GM21717 (cell line): Measurements from ENCODE around the gene PIK3C2A.
A peak's percentile ranks its signal among the peaks of the same experiment; 100 is the strongest.

Experiments
- ATAC-seq: cut with Tn5 transposase; IDR thresholded peaks from one replicate; pipeline ENCODE4 v1.9.1; 2021; ENCODE audit warnings: mild to moderate bottlenecking, moderate library complexity; ENCODE audit not compliant: unreplicated experiment

PIK3C2A gene

DNA sequence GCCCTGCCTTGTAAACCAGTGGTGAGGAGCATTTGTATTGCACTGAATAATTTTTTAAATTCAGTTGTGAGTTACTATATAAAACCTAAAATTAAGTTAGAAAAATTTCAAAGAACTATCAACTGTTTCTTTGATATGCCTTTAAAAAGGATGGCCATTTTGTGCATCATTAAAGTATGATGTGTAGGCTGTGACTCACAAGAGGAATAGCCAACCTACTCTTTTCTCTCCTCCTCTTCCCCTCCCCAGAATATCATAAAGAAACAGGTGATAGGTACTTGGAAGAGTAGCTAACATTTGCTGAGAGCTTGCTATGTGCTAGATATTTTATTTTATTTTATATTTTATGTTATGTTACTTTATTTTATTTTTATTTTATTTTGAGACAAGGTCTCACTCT, 10.6 kb upstream of the PIK3C2A start:
- no peak for ATAC-seq

DNA sequence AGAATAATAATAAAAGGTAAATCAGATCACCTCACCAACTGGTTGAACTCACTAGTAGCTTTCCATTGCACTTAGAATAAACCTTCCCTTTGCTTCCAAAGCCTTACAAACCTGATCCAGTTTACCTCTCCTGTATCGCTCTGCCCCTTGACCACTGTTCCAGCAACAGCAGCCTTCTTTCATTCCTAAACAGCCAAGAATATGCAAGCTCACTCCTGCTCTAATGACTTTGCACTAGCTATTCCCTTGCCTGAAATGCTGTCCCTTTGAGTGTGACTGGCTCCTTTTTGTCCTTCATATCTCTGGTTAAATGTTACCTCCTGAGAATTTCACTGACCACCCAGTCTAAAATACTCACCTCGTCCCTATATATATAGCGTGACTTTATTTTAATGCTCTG, 9.6 kb upstream of the PIK3C2A start:
- no peak for ATAC-seq

DNA sequence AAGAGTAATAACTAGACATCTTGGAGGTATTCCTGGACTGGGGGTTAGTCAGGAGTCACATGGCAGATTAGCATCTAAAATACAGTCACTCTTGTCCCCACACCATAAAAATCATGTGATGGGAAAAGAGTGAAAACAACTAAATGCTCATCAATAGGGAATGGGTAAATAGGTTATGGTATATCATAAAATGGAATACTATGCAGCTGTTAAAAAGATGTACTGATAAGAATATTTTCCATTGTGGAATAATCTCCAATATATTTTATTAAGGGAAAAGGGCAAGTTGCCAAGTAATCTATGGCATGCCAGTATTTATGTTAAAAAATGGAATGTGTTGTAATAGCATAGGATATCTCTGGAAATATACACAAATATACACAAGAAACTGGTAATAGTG, 6.6 kb upstream of the PIK3C2A start:
- no peak for ATAC-seq

DNA sequence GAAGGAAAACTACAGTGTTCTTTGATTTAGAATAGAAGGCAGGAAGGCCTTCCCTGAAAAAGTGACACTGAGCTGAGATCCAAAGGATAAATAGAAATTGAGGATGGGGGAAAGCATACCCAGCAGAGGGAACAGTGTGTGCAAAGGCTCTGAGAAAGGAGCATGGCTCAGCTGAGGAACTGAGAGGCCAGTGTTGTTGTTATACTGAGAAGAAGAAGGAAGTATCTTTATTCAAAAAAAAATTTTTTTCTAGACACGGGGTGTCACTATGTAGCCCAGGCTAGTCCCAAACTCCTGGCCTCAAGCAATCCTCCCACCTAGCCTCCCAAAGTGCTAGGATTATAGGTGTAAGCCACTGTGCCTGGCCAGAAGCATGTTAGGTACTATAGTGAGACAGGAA, 3.5 kb upstream of the PIK3C2A start:
- no peak for ATAC-seq

DNA sequence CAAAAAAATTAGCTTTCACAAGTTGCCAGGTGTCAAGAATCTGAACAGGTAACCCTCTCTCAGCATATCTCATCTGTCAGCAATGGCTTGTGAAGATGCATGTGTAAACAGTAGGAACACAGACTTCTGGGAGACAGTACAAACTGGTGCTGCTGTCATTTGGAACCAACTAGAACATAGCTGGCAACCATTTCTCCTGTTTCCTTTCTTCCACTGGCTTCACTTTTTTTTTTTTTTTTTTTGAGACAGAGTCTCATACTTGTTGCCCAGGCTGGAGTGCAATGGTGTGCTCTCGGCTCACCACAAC, 2.1 kb upstream of the PIK3C2A start:
- no peak for ATAC-seq

DNA sequence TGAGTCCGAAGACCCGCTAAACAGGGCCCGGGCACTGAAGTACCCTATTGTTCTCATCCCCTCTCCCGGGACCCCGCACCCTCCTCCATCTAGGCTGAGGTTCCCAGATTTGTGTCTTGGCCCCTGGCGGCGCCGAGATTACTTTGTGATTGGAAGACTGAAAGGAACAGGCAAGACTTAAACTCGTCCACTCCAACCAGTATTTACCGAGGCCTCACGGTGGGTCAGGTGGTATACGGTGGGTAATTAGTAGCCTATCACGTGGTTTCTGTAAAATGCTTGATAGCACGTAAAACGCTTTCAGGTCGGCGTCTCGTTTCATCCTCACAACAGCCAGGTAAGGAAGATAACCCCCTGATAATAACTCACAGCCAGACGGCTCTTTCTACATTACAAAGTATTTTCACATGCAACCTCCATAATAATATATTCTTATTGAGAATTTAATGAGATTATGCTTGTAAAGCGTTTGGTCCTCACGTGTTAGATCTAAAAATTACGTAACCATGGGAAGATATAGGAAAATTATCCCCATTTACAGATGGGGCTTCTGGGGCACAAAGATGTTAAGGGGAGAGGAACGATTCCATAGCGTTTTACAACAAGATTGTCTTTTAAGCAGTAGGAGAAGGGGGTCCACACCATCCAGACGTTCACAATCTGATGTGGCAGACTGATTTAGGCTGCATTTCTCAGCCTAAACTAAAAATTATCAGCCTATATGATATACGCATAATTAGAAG, 642 bp upstream of the PIK3C2A start:
- peak; percentile 59 for ATAC-seq

DNA sequence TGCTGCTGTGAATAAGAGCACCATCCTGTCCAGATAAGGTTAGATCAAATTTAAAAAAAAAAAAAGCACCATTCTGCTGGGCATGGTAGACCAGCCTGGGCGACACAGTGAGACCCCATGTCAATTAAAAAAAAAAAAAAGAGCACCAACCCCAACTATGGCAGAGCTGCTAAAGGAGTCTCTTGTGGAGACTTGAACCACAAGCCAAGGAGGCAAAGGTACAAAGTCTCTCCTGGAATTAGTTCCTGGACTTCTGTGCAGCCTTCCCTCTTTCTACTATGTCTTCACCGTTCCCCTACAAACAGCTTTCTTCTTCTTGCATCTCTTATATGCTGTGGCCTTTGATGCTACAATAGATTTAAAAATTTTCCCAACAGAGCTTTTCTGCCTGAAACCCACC, 1.3 kb downstream of the PIK3C2A start:
- no peak for ATAC-seq

DNA sequence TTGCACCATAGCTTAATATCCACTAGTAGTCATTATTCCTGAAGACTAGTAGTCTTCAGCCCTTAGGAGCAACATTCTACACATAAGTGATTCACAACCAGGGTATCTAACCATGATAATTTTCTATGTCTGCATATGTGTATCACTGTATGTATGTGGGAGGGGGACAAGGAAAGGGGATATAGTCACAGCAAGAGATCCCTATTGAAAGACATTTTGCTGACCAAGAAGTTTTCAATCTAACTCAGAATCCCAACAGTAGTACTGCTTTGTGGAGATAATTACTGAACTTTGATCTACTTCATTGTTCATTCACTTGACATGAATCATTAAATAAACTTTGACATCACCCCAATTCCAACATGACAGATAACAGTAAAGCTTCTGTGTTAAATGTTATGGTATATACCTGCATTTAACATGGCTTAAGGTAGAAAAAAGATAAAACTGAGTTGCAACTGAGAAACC, 10.3 kb downstream of the PIK3C2A start:
- no peak for ATAC-seq

DNA sequence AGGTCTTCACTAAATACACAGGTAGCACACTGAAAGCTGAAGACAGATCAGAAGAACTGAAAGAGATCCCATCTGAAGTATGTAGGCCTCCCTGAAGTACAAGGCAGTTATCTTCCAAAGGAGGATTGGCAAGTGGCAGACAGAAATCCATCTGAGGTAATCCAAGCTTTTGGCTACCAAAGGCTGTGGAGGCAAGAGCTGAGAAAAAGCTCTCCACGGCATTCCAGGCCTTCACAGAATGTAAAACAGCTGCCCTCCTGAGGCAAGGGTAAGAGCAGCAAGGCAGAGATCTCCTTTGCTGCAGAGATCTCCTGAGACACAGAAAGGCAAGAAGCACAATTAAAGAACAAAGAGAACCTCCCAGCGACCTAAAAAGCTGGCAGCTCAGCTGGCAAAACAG, 19.1 kb downstream of the PIK3C2A start:
- ATAC-seq = no peak

DNA sequence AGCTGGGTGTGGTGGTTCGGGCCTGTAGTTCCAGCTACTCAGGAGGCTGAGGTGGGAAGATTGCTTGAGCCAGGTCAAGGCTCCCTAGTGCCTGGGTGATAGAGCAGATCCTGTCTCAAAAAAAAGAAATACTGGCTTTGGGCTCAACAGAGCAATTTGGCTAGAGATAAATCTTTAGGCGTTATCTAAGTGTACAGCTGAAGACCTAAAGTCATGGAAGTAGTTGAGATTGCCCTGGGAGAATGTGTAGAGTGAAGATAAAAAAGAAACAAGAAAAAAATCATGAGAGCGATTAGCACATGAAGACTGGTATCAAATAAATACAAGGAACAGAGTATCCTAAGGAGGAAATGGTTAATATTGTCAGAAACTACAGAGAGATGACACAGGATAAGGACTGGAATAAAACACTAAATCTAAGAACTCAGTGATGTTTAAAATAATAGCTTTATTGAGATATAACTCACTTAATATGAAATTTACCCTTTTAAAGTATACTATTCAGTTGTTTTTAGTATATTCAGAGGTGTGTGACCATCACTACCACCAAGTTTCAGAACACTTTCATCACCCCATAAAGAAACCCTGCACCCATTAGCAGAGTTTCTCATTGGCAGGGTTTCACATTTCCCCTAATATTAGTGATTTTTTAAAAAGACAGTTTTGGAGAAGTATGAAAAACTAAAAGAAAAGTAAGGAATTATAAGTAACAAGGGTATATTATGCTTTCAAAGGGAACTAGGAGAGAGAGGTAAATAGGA, 20.7 kb downstream of the PIK3C2A start:
- no peak for ATAC-seq

DNA sequence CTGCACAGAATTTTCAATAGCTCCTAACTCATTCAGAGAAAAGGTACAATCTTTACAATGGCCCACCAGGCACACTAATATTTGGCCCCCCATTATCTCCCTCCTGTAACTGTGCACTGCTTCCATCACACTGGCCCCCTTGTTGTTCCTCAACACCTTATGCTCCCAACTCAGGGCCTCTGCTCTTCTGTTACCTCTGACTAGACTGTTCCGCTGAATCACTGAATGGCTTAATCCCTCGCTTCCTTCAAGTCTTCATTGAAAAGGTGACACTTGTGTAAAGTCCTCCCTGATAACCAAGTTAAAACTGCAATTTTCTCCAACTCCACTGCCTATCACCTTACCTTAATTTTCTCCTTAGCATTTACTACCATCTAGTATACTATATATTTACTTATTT, 21.8 kb downstream of the PIK3C2A start:
- no peak for ATAC-seq

DNA sequence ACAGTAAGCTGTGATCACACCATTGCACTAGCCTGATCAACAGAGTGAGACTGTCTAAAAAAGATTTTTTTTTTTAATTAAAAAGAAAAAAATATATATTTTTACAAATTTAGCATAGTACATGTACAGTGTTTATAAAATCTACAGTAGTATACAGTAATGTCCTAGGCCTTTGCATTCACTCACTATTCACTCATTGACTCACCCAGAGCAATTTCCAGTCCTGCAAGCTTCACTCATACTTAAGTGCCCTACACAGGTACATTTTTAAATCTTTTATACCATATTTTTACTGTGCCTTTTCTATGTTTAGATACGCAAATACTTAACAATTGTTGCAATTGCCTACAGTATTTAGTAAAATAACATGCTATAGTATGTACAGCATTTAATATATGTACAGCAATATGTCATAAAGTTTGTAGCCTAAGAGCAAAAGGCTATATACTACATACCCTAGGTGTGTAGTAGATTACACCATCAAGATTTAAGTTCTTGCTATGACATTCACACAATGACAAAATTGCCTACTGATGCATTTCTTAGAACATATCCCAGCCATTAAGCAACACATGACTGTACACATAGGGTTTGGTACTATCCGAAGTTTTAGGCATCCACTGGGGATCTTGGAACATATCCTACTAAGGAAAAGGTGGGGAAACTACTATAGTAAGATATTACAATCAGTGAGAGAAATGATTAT, 22.8 kb downstream of the PIK3C2A start:
- no peak for ATAC-seq

DNA sequence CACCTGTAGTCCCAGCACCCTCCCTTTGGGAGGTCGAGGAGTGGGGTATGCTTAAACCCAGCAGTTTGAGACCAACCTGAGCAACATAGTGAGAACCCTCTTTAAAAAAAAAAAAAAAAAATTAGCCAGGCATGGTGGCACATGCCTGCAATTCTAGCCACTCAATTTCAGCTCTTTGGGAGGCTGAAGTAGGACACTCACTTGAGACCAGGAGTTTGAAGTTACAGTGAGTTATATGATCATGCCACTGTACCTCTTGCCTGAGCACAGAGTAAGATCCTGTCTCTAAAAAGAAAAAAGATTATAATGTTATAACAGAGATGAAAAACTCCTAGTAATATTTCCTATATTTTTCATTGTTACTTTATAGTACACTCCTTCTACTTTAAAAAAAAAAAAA, 23.9 kb downstream of the PIK3C2A start:
- ATAC-seq = no peak

DNA sequence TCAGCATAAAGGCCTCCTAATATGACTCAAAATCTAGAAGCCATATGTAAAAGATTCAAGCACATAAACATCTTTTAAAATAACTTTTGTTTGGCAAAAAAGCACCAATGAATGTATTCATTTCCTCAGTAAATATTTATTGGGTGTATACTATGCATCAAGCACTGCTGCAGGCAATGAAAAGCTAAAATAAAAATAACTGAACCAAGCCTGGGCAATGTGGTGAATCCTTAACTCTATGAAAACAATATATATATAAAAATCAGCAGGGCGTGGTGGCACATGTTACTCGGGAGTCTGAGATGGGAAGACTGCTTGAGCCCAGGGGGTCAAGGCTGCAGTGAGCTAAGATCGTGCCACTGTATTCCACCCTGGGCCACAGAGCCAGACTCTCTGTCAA, 27.8 kb downstream of the PIK3C2A start:
- no peak for ATAC-seq

DNA sequence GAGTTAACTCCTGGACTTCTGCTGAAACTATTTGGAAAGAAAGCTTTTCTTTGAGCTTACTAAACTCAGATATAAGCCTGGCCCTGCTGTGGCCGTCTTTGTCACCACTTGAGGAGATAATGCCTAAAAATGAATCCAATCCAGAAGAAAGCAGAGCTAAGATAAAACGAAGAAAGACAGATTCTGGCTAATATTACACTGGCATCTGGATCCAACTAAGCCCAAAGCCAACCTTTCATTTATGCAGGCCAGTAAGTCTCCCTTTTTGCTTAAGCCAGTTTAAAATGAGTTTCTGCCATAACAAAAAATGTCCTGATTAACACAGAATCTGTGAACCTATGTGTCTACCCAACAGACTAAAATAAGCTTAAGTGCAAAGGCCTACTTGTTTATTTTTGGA, 34.5 kb downstream of the PIK3C2A start:
- no peak for ATAC-seq

DNA sequence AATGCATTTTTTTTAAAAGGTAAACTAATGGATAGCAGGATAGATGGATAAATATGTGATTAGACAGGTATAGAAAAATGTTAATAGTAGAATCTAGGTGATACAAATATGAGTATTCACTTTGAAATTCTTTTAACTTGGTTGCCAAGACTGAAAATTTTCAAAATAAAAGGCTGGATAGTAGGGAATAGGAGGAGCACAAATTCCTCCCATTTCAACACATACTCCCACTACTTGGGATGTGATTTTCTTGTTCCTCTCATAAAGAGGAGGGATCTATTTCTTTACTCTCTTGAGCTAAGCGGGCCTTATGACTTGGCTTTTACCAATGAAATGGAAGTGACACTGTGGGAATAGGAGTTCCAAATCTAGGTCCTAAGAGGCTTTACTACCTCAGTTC, 35.9 kb downstream of the PIK3C2A start:
- ATAC-seq = no peak

DNA sequence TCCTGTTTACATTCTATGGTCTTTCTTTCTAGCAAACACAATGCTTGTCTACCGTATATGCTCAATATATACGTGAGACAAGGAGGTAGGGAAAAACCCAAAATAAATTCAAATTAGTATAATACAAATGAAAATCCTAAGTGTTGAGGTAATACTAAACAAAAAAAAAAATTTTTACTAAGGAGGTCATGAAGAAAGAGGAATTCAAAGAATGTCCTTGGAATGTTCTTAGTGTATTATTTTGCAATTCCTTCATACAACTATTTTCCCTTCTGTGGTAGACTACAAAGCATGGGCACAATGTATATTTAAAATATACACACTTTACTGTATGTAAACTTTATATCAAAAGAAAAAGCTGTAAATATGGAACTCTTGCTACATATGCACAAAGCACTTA, 36.4 kb downstream of the PIK3C2A start:
- no peak for ATAC-seq

DNA sequence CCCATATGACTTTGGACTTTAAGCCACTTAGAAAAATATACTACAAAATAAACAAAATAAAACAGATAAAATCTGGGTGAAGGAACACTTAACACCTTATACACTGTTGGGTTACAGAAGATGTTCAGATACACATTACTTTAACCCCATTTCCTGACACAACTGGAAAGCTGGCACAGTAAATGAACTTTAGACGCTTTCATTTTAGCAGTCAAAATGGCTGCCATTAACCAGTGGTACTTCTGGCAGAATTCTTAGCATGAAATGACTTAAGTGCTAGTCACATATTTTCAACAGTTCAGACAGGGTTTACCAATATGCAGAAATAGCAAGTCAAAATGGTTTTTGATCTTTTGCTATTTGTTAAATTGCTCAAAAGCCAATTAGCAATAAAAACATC, 37.9 kb downstream of the PIK3C2A start:
- ATAC-seq = no peak

DNA sequence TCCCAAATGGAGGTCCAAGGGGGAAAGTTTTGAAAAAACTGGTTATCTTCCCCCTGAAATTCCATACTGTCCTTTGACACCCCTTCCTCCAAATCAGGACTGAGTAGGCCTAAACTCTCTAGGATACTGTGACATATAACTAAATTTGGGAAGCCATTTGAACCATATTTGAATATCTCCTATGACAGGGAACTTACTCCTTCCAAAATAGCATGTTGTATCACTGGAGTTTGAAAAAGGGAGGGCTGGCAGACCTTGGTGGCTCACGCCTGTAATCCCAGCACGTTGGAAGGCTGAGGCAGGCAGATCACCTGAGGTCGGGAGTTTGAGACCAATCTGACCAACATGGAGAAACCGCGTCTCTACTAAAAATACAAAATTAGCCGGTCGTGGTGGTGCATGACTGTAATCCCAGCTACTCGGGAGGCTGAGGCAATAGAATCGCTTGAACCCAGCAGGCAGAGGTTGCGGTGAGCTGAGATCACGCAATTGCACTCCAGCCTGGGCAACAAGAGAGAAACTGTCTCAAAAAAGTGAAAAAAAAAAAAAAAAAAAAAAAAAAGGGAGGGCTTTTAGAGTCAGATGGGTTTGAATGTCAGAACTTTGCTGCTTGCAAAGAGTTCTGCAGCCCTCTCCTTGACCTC, 42.4 kb downstream of the PIK3C2A start:
- no peak for ATAC-seq

DNA sequence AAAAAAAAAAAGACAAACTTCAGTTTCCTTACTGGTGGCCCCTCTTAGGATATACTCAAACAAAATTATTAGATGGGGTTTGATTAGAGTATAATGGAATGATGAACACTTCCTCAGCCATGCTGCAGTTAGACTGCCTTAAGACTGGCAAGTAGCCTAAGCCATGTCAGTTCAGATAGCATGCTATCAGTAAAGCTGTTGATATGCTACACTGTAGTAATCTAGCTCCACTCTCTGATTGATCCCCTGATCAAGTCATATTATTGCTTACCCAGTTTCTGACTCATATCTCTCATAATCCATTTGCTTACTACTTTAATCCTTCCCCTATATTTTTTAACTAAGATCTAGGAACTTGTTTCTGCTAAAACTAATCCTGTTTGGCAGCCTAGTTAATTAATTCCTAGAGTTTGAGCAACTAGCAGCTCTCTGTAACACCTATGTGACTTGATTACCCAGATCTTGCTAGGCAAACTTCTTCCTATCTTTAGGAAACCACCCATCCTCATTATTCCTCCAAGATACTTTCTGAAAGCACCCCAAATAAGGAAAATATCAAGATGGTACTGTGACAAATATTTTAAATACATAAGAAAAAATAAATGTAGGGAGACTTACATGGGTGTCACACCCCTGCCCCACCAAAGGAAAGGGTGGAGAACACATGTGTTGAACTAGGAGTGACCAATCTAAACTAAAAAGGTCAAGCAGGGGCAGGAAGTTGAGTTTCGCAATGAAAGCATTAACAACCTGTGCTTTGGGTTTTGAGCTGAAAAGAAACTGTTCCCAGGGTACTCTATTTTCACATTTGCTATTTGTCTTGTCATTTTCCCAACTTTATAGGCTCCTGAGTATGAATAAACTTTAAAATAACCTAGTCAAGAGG, 43.2 kb downstream of the PIK3C2A start:
- ATAC-seq = no peak

DNA sequence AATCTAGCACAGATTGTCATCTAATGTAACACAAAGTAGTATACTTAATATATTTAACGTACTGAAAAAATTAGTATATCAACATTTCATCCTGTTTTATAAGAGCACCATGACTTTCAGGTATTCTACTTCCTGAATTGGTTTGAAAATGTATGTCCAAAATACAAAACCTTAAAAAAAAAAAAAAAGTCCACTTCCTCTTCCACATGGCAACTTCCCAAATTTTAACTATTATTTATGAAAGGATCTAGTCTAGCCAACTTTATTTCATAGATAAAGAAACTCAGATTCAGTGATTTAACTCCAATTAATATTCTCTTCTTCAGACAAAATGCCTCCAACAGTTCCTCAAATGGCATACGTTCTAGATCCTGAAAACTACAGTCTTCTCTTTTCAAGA, 44.0 kb downstream of the PIK3C2A start:
- ATAC-seq = no peak
